Smooth muscle cell (in vitro differentiated cells): Measurements from ENCODE around the gene NAPG. TPM values are rescaled to one million over a fixed set of nuclear protein-coding genes. Genes with fewer than 3 reads are reported as not detected.

Source experiments
- DNase-seq: peaks from one replicate; lab custom pipeline; 2025; ENCODE audit not compliant: unreplicated experiment; lab: John Stamatoyannopoulos, UW
- H2AFZ ChIP-seq: fragments of 200-600 bp; sonication (generic); 2 replicates; pipeline ENCODE4 v1.6.0; 2016; ENCODE audit warnings: antibody characterized with exemption, low read depth, mild to moderate bottlenecking
- H3F3A ChIP-seq: fragments of 200-600 bp; sonication (generic); 2 replicates; pipeline ENCODE4 v1.6.0; 2017; ENCODE audit warnings: antibody characterized with exemption, low read depth
- H3K27ac ChIP-seq: fragments of 200-600 bp; sonication (generic); 2 replicates; pipeline ENCODE4 v1.5.1; 2016; ENCODE audit warnings: low read depth, mild to moderate bottlenecking
- H3K27me3 ChIP-seq: fragments of 200-600 bp; sonication (generic); 2 replicates; pipeline ENCODE4 v1.6.1; 2016; ENCODE audit warnings: low read depth, mild to moderate bottlenecking
- H3K36me3 ChIP-seq: fragments of 200-600 bp; sonication (generic); 2 replicates; pipeline ENCODE4 v1.5.1; 2016; ENCODE audit warnings: low read depth
- H3K4me1 ChIP-seq: fragments of 200-600 bp; sonication (generic); 2 replicates; pipeline ENCODE4 v1.5.1; 2016; ENCODE audit warnings: low read depth
- H3K4me2 ChIP-seq: fragments of 200-600 bp; sonication (generic); 2 replicates; pipeline ENCODE4 v1.6.0; 2016; ENCODE audit warnings: mild to moderate bottlenecking
- H3K4me3 ChIP-seq: fragments of 200-600 bp; sonication (generic); 2 replicates; pipeline ENCODE4 v1.5.1; 2016; ENCODE audit warnings: mild to moderate bottlenecking
- H3K79me2 ChIP-seq: fragments of 200-600 bp; sonication (generic); 2 replicates; pipeline ENCODE4 v1.6.0; 2016; ENCODE audit warnings: low read depth, mild to moderate bottlenecking
- H3K9ac ChIP-seq: fragments of 200-600 bp; sonication (generic); 2 replicates; pipeline ENCODE4 v1.6.0; 2016; ENCODE audit warnings: low read depth
- H3K9me3 ChIP-seq: fragments of 200-600 bp; sonication (generic); replicated peaks from 2 replicates; pipeline ENCODE4 v1.5.1; 2016; ENCODE audit warnings: low read depth
- H4K20me1 ChIP-seq: fragments of 200-600 bp; sonication (generic); 2 replicates; pipeline ENCODE4 v1.6.0; 2016; ENCODE audit warnings: low read depth
- WGBS: methylation state at CpG from one replicate; pipeline ENCODE4 v1.1.7; 2016; ENCODE audit warnings: low lambda C conversion rate; 5-methylcytosine and 5-hydroxymethylcytosine counted together
- polyA plus RNA-seq: library from polyadenylated mRNA; unstranded; fragments of >200 nt; fragmentation: Nextera tagmentation; extraction: Ambion mirVana; gene quantifications from 2 replicates; pipeline ENCODE4 v1.2.1, GENCODE V29; 2016
- total RNA-seq: library from RNA; depleted of rRNA; stranded (reverse); fragments of >200 nt; gene quantifications from 2 replicates; pipeline ENCODE4 v1.2.3, GENCODE V29; 2014
- TF ChIP-seq, protein P1 (sequence below): fragments of 200-600 bp; sonication (generic); IDR thresholded peaks from 2 replicates; pipeline ENCODE4 v1.5.1; 2017; ENCODE audit warnings: borderline replicate concordance, mild to moderate bottlenecking, antibody characterized with exemption; ENCODE audit not compliant: insufficient read depth, poor library complexity, severe bottlenecking

Gene NAPG
- total and polyA plus RNA-seq, 2 experiments from 2014 or later = 30.2 to 57.4 TPM

DNA sequence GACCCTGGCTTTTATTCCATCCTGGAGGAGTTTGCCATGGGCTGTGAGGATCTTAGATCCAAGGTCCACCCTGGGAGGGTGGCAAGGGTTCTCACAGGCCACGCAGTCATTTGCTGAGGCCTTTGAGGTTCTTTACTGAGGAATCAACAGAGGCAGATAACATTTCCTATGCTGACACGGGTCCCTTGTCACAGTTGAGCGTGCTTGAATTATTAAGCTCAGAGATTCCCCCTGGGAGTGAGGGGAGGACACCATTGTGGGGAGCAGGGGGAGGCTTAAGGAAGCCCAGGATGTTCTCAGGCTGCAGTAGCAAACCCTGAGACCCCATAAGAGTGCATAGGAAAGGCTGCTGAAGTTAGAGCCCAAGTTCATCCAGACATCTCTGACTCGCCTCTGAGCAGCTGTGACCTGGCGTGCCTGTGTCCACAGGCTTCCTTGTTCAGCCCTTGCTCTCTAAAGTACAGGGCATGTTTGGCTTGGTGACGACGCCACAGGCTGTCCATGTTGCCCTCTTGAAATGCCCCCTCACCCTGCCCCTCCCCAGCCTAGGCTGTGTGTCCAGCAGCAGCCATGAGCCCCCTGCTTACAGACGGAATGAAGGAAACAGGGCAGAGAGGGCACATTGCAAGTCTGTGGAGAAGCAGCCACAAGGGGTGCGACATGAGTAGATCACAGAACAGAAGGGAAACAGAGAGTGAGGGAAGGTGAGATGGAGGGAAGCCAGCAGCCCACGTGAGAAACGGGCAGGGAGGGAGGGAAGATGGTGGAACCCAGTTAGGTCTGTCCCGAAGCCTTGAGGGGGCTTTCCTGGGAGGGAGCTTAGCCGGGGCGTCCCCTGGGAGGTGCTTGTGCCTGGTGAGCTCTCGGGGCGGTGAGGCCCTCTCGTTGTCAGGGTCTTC, 34.0 kb downstream of the NAPG start:
- TF ChIP-seq, protein P1, sequence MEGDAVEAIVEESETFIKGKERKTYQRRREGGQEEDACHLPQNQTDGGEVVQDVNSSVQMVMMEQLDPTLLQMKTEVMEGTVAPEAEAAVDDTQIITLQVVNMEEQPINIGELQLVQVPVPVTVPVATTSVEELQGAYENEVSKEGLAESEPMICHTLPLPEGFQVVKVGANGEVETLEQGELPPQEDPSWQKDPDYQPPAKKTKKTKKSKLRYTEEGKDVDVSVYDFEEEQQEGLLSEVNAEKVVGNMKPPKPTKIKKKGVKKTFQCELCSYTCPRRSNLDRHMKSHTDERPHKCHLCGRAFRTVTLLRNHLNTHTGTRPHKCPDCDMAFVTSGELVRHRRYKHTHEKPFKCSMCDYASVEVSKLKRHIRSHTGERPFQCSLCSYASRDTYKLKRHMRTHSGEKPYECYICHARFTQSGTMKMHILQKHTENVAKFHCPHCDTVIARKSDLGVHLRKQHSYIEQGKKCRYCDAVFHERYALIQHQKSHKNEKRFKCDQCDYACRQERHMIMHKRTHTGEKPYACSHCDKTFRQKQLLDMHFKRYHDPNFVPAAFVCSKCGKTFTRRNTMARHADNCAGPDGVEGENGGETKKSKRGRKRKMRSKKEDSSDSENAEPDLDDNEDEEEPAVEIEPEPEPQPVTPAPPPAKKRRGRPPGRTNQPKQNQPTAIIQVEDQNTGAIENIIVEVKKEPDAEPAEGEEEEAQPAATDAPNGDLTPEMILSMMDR = no peak
- H3K4me2 ChIP-seq = peak overlapping the region; percentile 56
- H3K9ac ChIP-seq = no peak overlapping the region

DNA sequence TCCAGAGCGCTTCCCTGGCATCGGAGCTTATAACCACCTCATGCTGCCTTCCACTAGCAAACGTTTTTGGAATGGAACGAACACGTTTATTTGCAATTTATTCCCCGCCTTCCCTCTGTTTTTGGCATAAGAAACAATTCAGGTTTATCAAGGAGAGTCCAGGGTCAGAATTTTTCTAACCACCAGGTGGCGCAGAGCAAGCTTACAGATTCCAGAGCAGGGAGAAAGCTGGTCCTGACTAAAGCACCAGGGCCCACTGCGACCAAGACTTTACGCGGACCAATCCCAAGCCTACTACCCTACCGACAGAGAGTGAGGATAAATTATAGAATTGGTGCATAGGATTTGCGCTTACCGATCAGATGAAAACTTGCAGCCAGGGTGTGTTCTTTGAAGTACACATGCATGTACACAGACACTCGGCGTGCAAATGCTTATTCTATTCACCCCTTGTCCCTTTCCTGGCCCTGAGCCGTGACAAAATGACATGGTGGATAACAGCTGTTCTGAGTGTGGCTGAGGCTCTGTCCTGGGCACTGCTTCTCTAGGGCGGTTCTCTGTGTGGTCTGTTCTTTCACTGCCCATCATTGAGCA, 34.7 kb downstream of the NAPG start:
- no peaks in the 10 kb centered on the region for H4K20me1 ChIP-seq
- no peak overlapping the region for H3K4me3 ChIP-seq
- TF ChIP-seq, protein P1 = peak; percentile 85
- DNase-seq = peak; percentile 12
- H3K4me2 ChIP-seq = peak overlapping the region; percentile 56
- WGBS = 34% methylated on average over 17 of the region's 17 CpGs
- H3K9ac ChIP-seq = no peak overlapping the region
- no peaks in the 10 kb centered on the region for H3F3A ChIP-seq
- no peak overlapping the region for H2AFZ ChIP-seq
- no peaks in the 10 kb centered on the region for H3K36me3 ChIP-seq
- no peaks in the 10 kb centered on the region for H3K79me2 ChIP-seq
- no peak overlapping the region for H3K27ac ChIP-seq
- H3K9me3 ChIP-seq = no peaks in the 10 kb centered on the region
- no peaks in the 10 kb centered on the region for H3K27me3 ChIP-seq
- no peaks in the 10 kb centered on the region for H3K4me1 ChIP-seq

More for the DNA sequence above, 34.0 kb downstream of the NAPG start:
- H3K79me2 ChIP-seq = no peaks in the 10 kb centered on the region
- no peak for DNase-seq
- no peaks in the 10 kb centered on the region for H3K27me3 ChIP-seq
- no peaks in the 10 kb centered on the region for H3F3A ChIP-seq
- no peak overlapping the region for H3K27ac ChIP-seq
- peaks cover 3% of the 10 kb centered on the region for H3K36me3 ChIP-seq
- H3K4me1 ChIP-seq = no peaks in the 10 kb centered on the region
- no peak overlapping the region for H2AFZ ChIP-seq
- no peaks in the 10 kb centered on the region for H3K9me3 ChIP-seq
- H4K20me1 ChIP-seq = no peaks in the 10 kb centered on the region
- no peak overlapping the region for H3K4me3 ChIP-seq
- WGBS = 67% methylated on average over 16 of the region's 17 CpGs

DNA sequence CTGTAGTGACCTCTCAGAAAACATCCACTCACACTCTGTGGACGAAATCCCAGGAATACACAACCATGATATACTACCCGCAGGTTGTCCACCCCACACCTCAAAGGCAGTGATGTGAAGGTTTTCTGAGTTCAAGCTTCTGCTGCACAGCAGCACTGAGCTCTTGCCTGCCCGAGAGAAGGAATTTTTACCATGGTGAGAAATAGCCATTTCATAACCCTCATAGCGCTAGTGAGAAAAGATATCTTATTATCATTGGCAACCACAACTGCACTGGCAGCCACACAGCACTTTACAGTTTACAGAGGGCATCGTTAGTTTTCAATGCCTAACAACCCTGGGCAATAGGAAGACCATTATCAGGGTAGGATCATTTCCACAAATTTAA, 36.9 kb downstream of the NAPG start:
- no peaks in the 10 kb centered on the region for H3K9me3 ChIP-seq
- no peaks in the 10 kb centered on the region for H3K79me2 ChIP-seq
- H3K27me3 ChIP-seq = no peaks in the 10 kb centered on the region
- no peak overlapping the region for H3K4me2 ChIP-seq
- H3K4me1 ChIP-seq = no peaks in the 10 kb centered on the region
- no peaks in the 10 kb centered on the region for H4K20me1 ChIP-seq
- no peak overlapping the region for H2AFZ ChIP-seq
- no peak for DNase-seq
- no peak overlapping the region for H3K4me3 ChIP-seq
- H3K9ac ChIP-seq = no peak overlapping the region
- TF ChIP-seq, protein P1 = no peak
- H3K27ac ChIP-seq = no peak overlapping the region
- no peaks in the 10 kb centered on the region for H3F3A ChIP-seq
- WGBS = 85% methylated on average over 5 of the region's 5 CpGs
- no peaks in the 10 kb centered on the region for H3K36me3 ChIP-seq
